Tibial artery (tissue), 4 donors: ENCODE results near the gene STX16.

Experiments used
- DNase-seq, 2 donors: peaks; one replicate each; pipeline ENCODE4 v3.0.0-alpha.2; 2019
- H3K27ac ChIP-seq, 2 donors: fragments of 200-600 bp; sonication (generic) in 1 of 2; 1 replicate in 1 of 2; 2 replicates in 1 of 2; pipeline ENCODE4 v1.5.1; 2018 to 2019; ENCODE audit warnings: mild to moderate bottlenecking in 1 of 2
- H3K27me3 ChIP-seq, 2 donors: fragments of 200-600 bp; sonication (generic) in 1 of 2; one replicate each; pipeline versions ENCODE4 v1.5.1 to v1.6.0; 2016 to 2019
- H3K36me3 ChIP-seq, 3 donors: fragments of 200-600 bp; sonication (generic) in 2 of 3; one replicate each; pipeline ENCODE4 v1.5.1; 2016 to 2019; ENCODE audit warnings: mild to moderate bottlenecking in 2 of 3
- H3K4me1 ChIP-seq, 4 donors: fragments of 200-600 bp; sonication (generic) in 2 of 4; 1 replicate in 3 of 4; 2 replicates in 1 of 4; pipeline ENCODE4 v1.5.1; 2016 to 2019
- H3K4me3 ChIP-seq, 2 donors: fragments of 200-600 bp; sonication (generic) in 1 of 2; 1 replicate in 1 of 2; 2 replicates in 1 of 2; pipeline ENCODE4 v1.5.1; 2018 to 2019; ENCODE audit warnings: mild to moderate bottlenecking in 2 of 2
- H3K9me3 ChIP-seq, 3 donors: fragments of 200-600 bp; sonication (generic) in 1 of 3; one replicate each; pipeline ENCODE4 v1.5.1; 2016 to 2019
- CTCF ChIP-seq, 2 experiments: fragments of 200-600 bp in 1 of 2; fragments of 450-650 bp in 1 of 2; IDR thresholded peaks; one replicate each; pipeline ENCODE4 v1.5.1; 2017 to 2019; ENCODE audit warnings: antibody characterized with exemption in 2 of 2, mild to moderate bottlenecking in 1 of 2, moderate library complexity in 1 of 2
- intact Hi-C: fragments of 100-400 bp; cut with DNase I; formaldehyde crosslinking; loops from one replicate; pipeline ENCODE4 v1.15.0; 2023; ENCODE audit warnings: low total_unique reads

The STX16 gene

DNA sequence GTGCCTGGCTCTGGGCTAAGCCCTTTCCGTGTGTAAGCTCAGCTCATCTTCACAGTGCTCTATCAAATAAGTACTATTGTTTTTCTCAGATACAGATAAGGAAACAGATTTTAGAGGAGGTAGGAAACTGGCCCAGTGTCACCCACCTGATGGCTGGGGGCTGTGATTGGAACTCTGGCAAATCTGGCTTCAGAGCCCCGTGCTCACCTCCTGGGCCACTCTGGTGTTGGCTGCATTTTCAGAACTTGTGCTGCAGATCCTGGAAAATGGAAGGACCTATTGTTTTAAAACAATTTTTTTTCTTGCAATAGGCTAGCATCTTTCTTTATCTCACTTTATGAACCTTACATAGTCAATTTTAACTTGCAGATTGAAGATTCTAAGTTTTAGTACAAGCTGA, 5.7 kb downstream of the STX16 start:
- intact Hi-C loops, result no loop called here
- Histone ChIP-seq H3K9me3 (no peaks in the 10 kb centered on the region), H3K27ac (no peak overlapping the region), H3K36me3 (peaks cover 4 to 10% (median 6%) of the 10 kb centered on the region in 3 donors), H3K4me3 (no peak overlapping the region), H3K27me3 (no peaks in the 10 kb centered on the region), H3K4me1 (peaks cover 0 to 69% (median 34%) of the 10 kb centered on the region in 4 donors)
- DNase-seq, result no peak
- no peak for TF ChIP-seq CTCF (IDR thresholded peaks at IDR 0.05)

- no peak overlapping the region for H3K4me3 ChIP-seq
- H3K36me3 ChIP-seq, result peaks cover 4 to 15% (median 6%) of the 10 kb centered on the region in 3 donors
- H3K27me3 ChIP-seq, result no peaks in the 10 kb centered on the region
- H3K27ac ChIP-seq, result no peak overlapping the region
- H3K9me3 ChIP-seq, result no peaks in the 10 kb centered on the region
- TF ChIP-seq CTCF (IDR thresholded peaks at IDR 0.05), result no peak
- H3K4me1 ChIP-seq, result peaks cover 0 to 69% (median 34%) of the 10 kb centered on the region in 4 donors
- intact Hi-C loops, result no loop called here
- no peak for DNase-seq
These were observed 6.2 kb downstream of the STX16 start for GRCh38 chr20:58657262-58657661.

DNA sequence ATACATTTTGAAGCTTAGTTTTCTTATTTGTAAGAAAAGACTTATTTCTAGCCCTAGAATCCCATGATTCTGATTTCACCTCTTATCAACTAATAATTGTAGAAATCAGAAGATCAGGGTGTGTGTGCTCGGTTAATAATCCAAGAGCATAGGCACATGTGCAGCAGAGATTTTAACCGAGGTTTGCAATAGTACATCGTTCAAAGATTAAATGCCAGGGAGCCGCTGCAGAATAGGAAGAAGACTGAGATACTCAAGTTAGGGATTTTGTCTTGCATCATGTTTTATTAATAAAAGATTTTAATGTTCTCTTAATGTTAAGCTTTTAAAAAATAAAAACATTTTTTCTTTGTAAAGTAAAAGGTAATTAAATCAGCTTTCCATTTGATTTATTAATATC, 6.9 kb downstream of the STX16 start:
- TF ChIP-seq CTCF (IDR thresholded peaks at IDR 0.05), result no peak
- intact Hi-C loops, result no loop called here
- no peak for DNase-seq
- H3K27ac ChIP-seq, result no peak overlapping the region
- H3K4me1 ChIP-seq, result peaks cover 0 to 63% (median 28%) of the 10 kb centered on the region in 4 donors
- no peak overlapping the region for H3K4me3 ChIP-seq
- H3K27me3 ChIP-seq, result no peaks in the 10 kb centered on the region
- no peaks in the 10 kb centered on the region for H3K9me3 ChIP-seq
- peaks cover 4 to 18% (median 6%) of the 10 kb centered on the region in 3 donors for H3K36me3 ChIP-seq

- Histone ChIP-seq H3K4me1 (peaks cover 0 to 55% (median 23%) of the 10 kb centered on the region in 4 donors), H3K27me3 (no peaks in the 10 kb centered on the region), H3K27ac (no peak overlapping the region), H3K4me3 (no peak overlapping the region), H3K36me3 (peaks cover 4 to 18% (median 8%) of the 10 kb centered on the region in 3 donors), H3K9me3 (no peaks in the 10 kb centered on the region)
- intact Hi-C loops, result no loop called here
- TF ChIP-seq CTCF (IDR thresholded peaks at IDR 0.05), result no peak
- no peak for DNase-seq
These were observed 7.7 kb downstream of the STX16 start for GRCh38 chr20:58658760-58659159.

DNA sequence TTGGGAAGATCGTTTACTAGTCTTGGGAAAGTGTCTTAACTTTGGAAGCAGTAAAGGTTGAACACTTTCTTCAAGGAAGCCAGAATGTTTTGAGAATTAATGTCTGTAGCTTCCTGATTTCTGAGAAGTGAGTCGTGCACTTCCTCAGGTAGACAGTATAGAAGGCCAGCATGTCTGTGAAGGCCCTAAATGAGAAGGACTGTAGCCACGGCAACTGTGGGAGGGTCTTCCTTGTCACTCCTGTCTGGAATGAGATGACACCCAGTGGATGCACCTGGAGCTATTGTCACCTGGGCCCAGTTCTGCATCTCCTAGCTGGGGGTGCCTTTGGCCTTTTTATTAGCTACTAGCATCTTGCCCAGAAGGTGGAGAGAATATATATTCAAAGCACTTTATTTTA, 8.8 kb downstream of the STX16 start:
- no peak overlapping the region for H3K4me3 ChIP-seq
- TF ChIP-seq CTCF (IDR thresholded peaks at IDR 0.05), result no peak
- no peak for DNase-seq
- intact Hi-C loops, result no loop called here
- H3K9me3 ChIP-seq, result no peaks in the 10 kb centered on the region
- no peak overlapping the region for H3K27ac ChIP-seq
- H3K27me3 ChIP-seq, result no peaks in the 10 kb centered on the region
- peaks cover 4 to 19% (median 14%) of the 10 kb centered on the region in 3 donors for H3K36me3 ChIP-seq
- peaks cover 0 to 45% (median 20%) of the 10 kb centered on the region in 4 donors for H3K4me1 ChIP-seq
